ENCODE data around the gene FOCAD.

The FOCAD gene

GRCh38 chr9:20788526-20789451, 104.7 kb downstream of the FOCAD start:
- Mint-ChIP-seq H3K4me1 (no peaks in the 10 kb centered on the region), H3K36me3 (peaks cover 51% of the 10 kb centered on the region), H3K9me3 (no peaks in the 10 kb centered on the region), H3K4me3 (no peak overlapping the region), H3K27ac (no peak overlapping the region), H3K27me3 (no peaks in the 10 kb centered on the region)
- ATAC-seq = no peak

GRCh38 chr9:20790721-20791120, 106.7 kb downstream of the FOCAD start:
- Mint-ChIP-seq H3K9me3 (no peaks in the 10 kb centered on the region), H3K4me3 (no peak overlapping the region), H3K36me3 (peaks cover 41% of the 10 kb centered on the region), H3K27ac (no peak overlapping the region), H3K27me3 (no peaks in the 10 kb centered on the region), H3K4me1 (no peaks in the 10 kb centered on the region)
- ATAC-seq = no peak

- Mint-ChIP-seq H3K4me3 (no peak overlapping the region), H3K27ac (no peak overlapping the region), H3K36me3 (peaks cover 39% of the 10 kb centered on the region), H3K9me3 (no peaks in the 10 kb centered on the region), H3K27me3 (no peaks in the 10 kb centered on the region), H3K4me1 (no peaks in the 10 kb centered on the region)
- ATAC-seq = no peak
Observed at GRCh38 chr9:20791682-20792081, 107.6 kb downstream of the FOCAD start.

- peaks cover 10% of the 10 kb centered on the region for H3K36me3 Mint-ChIP-seq
- no peak for ATAC-seq
- no peaks in the 10 kb centered on the region for H3K9me3 Mint-ChIP-seq
- H3K27ac Mint-ChIP-seq = no peak overlapping the region
- H3K4me3 Mint-ChIP-seq = no peak overlapping the region
- H3K27me3 Mint-ChIP-seq = no peaks in the 10 kb centered on the region
- H3K4me1 Mint-ChIP-seq = peaks cover 9% of the 10 kb centered on the region
Observed at GRCh38 chr9:20804489-20805250, 120.6 kb downstream of the FOCAD start.

- H3K4me1 Mint-ChIP-seq = peaks cover 9% of the 10 kb centered on the region
- H3K27me3 Mint-ChIP-seq = no peaks in the 10 kb centered on the region
- H3K9me3 Mint-ChIP-seq = no peaks in the 10 kb centered on the region
- no peak overlapping the region for H3K27ac Mint-ChIP-seq
- ATAC-seq = no peak
- peaks cover 3% of the 10 kb centered on the region for H3K36me3 Mint-ChIP-seq
- no peak overlapping the region for H3K4me3 Mint-ChIP-seq
Observed at GRCh38 chr9:20805766-20806165, 121.7 kb downstream of the FOCAD start.

- H3K27me3 Mint-ChIP-seq = no peaks in the 10 kb centered on the region
- no peak overlapping the region for H3K27ac Mint-ChIP-seq
- no peak overlapping the region for H3K4me3 Mint-ChIP-seq
- ATAC-seq = no peak
- H3K9me3 Mint-ChIP-seq = no peaks in the 10 kb centered on the region
- H3K36me3 Mint-ChIP-seq = peaks cover 6% of the 10 kb centered on the region
- peaks cover 9% of the 10 kb centered on the region for H3K4me1 Mint-ChIP-seq
Observed at GRCh38 chr9:20808002-20808401, 123.9 kb downstream of the FOCAD start.

GRCh38 chr9:20811872-20812271, 127.8 kb downstream of the FOCAD start:
- Mint-ChIP-seq H3K9me3 (no peaks in the 10 kb centered on the region), H3K27ac (no peak overlapping the region), H3K4me3 (no peak overlapping the region), H3K4me1 (peaks cover 9% of the 10 kb centered on the region), H3K27me3 (no peaks in the 10 kb centered on the region), H3K36me3 (peaks cover 22% of the 10 kb centered on the region)
- no peak for ATAC-seq

GRCh38 chr9:20815923-20816703, 132.1 kb downstream of the FOCAD start:
- Mint-ChIP-seq H3K36me3 (peaks cover 22% of the 10 kb centered on the region), H3K27ac (no peak overlapping the region), H3K27me3 (no peaks in the 10 kb centered on the region), H3K4me3 (no peak overlapping the region), H3K4me1 (peaks cover 9% of the 10 kb centered on the region), H3K9me3 (no peaks in the 10 kb centered on the region)
- ATAC-seq = no peak

GRCh38 chr9:20823051-20823450, 139.0 kb downstream of the FOCAD start:
- no peaks in the 10 kb centered on the region for H3K4me1 Mint-ChIP-seq
- no peak overlapping the region for H3K27ac Mint-ChIP-seq
- H3K27me3 Mint-ChIP-seq = no peaks in the 10 kb centered on the region
- H3K9me3 Mint-ChIP-seq = no peaks in the 10 kb centered on the region
- ATAC-seq = no peak
- no peak overlapping the region for H3K4me3 Mint-ChIP-seq
- H3K36me3 Mint-ChIP-seq = peaks cover 36% of the 10 kb centered on the region

GRCh38 chr9:20831028-20831427, 147.0 kb downstream of the FOCAD start:
- no peak overlapping the region for H3K4me3 Mint-ChIP-seq
- no peak overlapping the region for H3K27ac Mint-ChIP-seq
- H3K9me3 Mint-ChIP-seq = no peaks in the 10 kb centered on the region
- no peaks in the 10 kb centered on the region for H3K4me1 Mint-ChIP-seq
- H3K36me3 Mint-ChIP-seq = peaks cover 58% of the 10 kb centered on the region
- H3K27me3 Mint-ChIP-seq = no peaks in the 10 kb centered on the region
- ATAC-seq = no peak

GRCh38 chr9:20832775-20833174, 148.7 kb downstream of the FOCAD start:
- Mint-ChIP-seq H3K36me3 (peaks cover 41% of the 10 kb centered on the region), H3K4me1 (no peaks in the 10 kb centered on the region), H3K4me3 (no peak overlapping the region), H3K9me3 (no peaks in the 10 kb centered on the region), H3K27ac (no peak overlapping the region), H3K27me3 (no peaks in the 10 kb centered on the region)
- ATAC-seq = no peak

GRCh38 chr9:20835377-20836286, 151.6 kb downstream of the FOCAD start:
- Mint-ChIP-seq H3K36me3 (peaks cover 32% of the 10 kb centered on the region), H3K4me3 (no peak overlapping the region), H3K27me3 (no peaks in the 10 kb centered on the region), H3K27ac (no peak overlapping the region), H3K4me1 (no peaks in the 10 kb centered on the region), H3K9me3 (no peaks in the 10 kb centered on the region)
- no peak for ATAC-seq

GRCh38 chr9:20837166-20837565, 153.1 kb downstream of the FOCAD start:
- no peaks in the 10 kb centered on the region for H3K27me3 Mint-ChIP-seq

GRCh38 chr9:20838218-20838617, 154.2 kb downstream of the FOCAD start:
- Mint-ChIP-seq H3K4me1 (no peaks in the 10 kb centered on the region), H3K36me3 (peaks cover 45% of the 10 kb centered on the region), H3K9me3 (peaks cover 6% of the 10 kb centered on the region), H3K27ac (no peak overlapping the region), H3K27me3 (no peaks in the 10 kb centered on the region), H3K4me3 (no peak overlapping the region)
- no peak for ATAC-seq

More at GRCh38 chr9:20837166-20837565, 153.1 kb downstream of the FOCAD start:
- Mint-ChIP-seq H3K4me3 (no peak overlapping the region), H3K9me3 (peaks cover 3% of the 10 kb centered on the region), H3K27ac (no peak overlapping the region), H3K36me3 (peaks cover 40% of the 10 kb centered on the region), H3K4me1 (no peaks in the 10 kb centered on the region)
- no peak for ATAC-seq
